Heart left ventricle (tissue), 13 donors: ENCODE data around the gene USO1.

Experiments used
- POLR2A ChIP-seq, 2 donors: fragments of 450-650 bp; IDR thresholded peaks; one replicate each; pipeline ENCODE4 v1.6.1; 2017; ENCODE audit warnings: antibody characterized with exemption in 2 of 2, mild to moderate bottlenecking in 2 of 2, moderate library complexity in 2 of 2
- TF ChIP-seq, protein P1 (sequence below), 12 donors: fragments of 200-600 bp; sonication (generic) in 4 of 12; IDR thresholded peaks; one replicate each; pipeline versions ENCODE4 v1.5.0 to v1.8.0; 2018 to 2022; ENCODE audit warnings: antibody characterized with exemption in 12 of 12, mild to moderate bottlenecking in 5 of 12
- donor health status: ischemic (EF 13 %, LVEDD 7.1; RV severe dilation, severe dysfunction).
- donor health status: DM: no; HTN: yes; CAD: no.
- donor health status: DM: no; HTN: no; CAD: no.
- donor health status: ischemic (EF 25% LVEDD 6.9; RV normal size, moderate dysfunction).
- donor health status: ischemic (EF 25% LVEDD 5.7; RV mildly dilated, moderate dysfunction).
- donor health status: ischemic (EF 35%, LVEDD 5.7; RV mildly dilated, moderate dysfunction).
- donor health status: nonischemic (EF 11% LVEDD 7.7; RV severe dilation, severe dysfunction).
- donor health status: DM: yes; HTN: yes; CAD: no.
- donor health status: PGD.
- donor health status: ischemic (EF 29% LVEDD 5.4; RV normal size, mild dysfunction).
- donor health status: nonischemic (EF 23%, LVEDD 6.1; RV moderate dilation, normal function).

DNA sequence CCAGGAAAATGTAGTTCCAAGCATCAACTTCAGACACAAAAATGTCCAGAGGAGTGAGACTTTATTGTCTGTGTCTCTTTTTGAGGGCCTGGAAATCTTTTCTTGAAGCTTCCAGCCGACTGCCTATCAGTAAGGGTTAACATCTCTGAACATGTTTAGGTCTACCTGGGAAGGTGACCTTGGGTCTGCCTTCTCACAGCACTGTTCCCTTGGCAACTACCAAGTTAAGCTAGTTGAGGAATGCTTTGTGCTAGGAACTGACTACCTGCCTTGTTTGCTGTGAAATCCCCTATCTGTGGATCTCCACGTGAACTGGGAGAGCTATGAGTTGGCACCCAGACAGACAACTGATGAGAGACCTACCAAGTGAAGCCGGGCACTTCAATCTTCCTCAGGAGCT, 96.3 kb downstream of the USO1 start:
- TF ChIP-seq, protein P1, sequence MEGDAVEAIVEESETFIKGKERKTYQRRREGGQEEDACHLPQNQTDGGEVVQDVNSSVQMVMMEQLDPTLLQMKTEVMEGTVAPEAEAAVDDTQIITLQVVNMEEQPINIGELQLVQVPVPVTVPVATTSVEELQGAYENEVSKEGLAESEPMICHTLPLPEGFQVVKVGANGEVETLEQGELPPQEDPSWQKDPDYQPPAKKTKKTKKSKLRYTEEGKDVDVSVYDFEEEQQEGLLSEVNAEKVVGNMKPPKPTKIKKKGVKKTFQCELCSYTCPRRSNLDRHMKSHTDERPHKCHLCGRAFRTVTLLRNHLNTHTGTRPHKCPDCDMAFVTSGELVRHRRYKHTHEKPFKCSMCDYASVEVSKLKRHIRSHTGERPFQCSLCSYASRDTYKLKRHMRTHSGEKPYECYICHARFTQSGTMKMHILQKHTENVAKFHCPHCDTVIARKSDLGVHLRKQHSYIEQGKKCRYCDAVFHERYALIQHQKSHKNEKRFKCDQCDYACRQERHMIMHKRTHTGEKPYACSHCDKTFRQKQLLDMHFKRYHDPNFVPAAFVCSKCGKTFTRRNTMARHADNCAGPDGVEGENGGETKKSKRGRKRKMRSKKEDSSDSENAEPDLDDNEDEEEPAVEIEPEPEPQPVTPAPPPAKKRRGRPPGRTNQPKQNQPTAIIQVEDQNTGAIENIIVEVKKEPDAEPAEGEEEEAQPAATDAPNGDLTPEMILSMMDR (IDR thresholded peaks at IDR 0.05), result no peak
- no peak for TF ChIP-seq POLR2A (IDR thresholded peaks at IDR 0.05)
